CD4-positive, alpha-beta T cell treated with Interleukin-21 for 1 hour (primary cell): ENCODE measurements around the gene NBAS.

Experiments
- DNase-seq: peaks from one replicate; pipeline ENCODE4 v3.0.0-alpha.2; 2020

Gene NBAS

GRCh38 chr2:15155959-15156574 is 405.1 kb downstream of the NBAS start:
- DNase-seq: no peak

- no peak for DNase-seq
Observed at GRCh38 chr2:15154297-15154696, 406.8 kb downstream of the NBAS start.

GRCh38 chr2:15152382-15152781 is 408.8 kb downstream of the NBAS start:
- DNase-seq: no peak

DNA sequence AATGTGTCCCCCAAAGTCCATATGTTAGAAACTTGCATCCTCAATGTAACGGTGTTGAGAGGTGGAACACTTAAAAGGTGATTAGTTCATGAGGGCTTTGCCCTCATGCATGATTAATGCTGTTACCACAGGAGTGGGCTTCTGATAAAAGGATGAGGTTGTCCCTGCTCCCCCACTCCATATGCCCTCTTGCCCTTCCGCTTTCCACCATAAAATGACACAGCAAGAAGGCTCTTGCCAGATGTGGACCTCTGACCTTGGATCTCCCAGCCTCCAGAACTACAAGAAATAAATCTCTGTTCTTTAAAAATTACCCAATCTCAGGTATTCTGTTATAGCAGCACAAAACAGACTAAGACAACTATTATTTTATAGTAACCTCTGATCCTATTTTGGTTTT is 412.1 kb downstream of the NBAS start:
- no peak for DNase-seq

DNA sequence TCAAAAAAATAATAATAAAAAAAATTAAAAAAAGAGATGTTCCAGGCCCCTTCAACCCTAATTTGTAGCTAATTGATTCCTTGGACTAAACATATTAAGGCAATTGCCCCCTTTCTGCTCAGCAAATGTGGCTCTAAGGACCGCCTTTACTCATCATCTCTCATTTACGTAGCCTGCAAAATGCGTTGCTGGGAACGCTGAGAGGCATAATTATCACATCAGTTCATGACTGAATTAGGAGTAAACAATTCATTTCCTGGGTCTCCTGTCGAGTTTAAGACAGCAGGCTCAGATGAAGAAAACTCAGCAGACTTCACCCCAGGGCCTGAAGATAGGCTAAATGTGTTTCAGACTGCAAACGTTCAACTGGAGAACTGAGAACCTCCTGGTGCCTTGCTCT is 413.5 kb downstream of the NBAS start:
- no peak for DNase-seq

DNA sequence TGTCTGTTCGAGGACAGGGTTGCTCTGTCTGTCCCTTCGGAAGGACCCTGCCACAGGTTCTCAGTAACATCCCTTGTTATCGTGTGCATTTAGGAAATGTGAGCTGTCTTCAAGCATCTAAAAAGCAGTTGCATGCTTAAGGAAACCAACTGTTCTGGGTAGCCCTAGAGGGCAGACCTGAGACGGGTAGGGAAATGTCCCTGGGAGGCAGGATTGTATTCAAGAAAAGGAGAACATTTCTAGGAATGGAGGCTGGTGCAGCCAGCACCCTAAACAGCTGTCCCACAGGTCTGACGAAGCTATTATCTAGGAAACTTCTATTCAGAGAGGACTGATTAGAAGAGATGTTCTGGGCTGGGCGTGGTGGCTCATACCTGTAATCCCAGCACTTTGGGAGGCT is 414.2 kb downstream of the NBAS start:
- no peak for DNase-seq

DNA sequence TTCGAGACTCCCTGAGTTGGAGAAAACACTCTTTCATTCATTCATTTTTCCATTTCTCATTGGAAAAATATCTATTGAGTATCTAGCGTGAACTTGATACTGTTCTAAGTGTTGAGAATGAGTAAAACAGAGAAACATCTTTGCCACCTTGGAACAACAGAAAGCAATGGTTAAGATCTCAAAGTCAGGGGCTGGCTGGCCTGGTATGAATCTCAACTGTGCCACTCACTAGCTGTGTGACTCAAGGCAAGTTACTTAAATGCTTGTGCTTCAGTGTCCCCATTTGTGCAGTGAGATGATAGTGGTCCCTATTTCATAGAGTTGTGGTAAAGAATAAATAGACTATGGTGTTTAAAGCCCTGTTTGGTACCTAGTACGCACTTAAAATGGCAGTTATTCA is 415.2 kb downstream of the NBAS start:
- DNase-seq: no peak

DNA sequence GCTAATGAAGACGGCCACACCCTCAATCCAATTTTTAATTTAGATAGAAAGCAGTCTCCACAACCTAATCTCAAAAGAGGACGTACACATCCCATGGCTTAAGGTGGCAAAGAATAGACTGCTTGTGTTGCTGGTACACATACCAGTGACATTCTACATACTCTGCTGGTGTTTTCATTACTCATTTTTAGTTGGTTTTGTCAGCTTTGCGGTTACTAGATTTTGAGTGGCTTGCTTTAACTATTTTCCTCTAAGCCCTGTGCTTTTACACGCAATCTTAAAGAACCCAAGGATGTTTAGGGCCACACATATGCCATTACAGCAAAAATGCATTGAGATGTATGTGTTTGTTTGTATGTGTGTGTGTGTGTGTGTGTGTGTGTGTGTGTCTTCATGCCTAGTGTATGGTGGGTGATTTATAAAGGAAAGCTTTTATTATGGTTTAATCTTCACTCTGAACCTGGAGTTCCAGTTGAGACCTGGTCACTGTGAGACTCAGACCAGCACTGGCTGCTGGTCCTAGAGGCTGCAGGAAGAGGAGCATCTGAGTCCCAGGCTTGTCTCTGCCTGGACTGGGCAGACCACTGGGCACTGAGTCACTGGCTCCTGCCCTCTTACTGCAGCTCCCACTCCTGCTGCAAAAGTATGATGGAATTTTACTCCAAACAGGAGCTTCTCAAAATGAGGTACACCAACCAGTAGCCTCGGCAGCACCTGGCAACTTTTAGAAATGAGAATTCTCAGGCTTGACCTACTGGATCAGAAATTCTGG is 415.9 kb downstream of the NBAS start:
- DNase-seq: no peak

GRCh38 chr2:15142069-15142689 is 419.0 kb downstream of the NBAS start:
- peak; percentile 71 for DNase-seq

DNA sequence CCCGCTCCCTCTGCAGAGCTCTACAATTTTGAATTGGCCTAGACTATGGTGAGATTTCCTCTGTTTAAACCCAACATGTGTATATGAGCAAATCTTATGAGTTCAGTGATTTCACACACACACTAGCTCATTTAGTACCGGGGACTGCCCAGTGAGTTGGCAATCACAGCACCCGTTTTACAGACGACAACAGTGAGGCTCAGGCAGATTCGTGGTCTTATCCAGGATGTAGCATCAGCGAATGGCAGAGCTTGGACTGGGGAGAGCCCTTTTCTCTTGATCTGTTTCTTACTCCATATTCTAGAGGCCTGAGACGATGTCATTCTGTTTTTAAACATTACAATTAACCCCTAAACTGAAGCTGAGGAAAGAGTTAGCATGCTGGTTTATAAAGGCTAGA is 419.9 kb downstream of the NBAS start:
- DNase-seq: no peak

- no peak for DNase-seq
Observed at GRCh38 chr2:15136639-15137038, 424.5 kb downstream of the NBAS start.

- DNase-seq: no peak
Observed at GRCh38 chr2:15134957-15135356, 426.2 kb downstream of the NBAS start.

DNA sequence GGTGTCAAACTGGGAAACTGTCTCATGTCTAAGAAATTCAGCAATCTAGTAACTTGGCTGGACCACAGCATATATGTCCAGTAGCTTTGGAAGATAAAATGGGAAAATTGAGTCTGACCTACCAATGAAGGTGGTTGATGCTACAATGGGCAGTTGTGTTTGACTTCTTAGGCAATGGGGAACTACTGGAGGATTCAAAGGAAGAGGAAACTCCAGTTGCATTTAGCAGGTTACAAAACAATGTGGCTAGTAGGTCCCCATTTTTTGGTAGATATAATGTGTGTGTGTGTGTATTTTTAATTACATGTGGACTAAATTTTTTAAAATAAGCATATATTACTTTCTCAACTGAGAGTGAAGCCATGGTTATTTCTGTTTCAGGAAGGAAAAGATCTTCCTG is 427.7 kb downstream of the NBAS start:
- DNase-seq: no peak

DNA sequence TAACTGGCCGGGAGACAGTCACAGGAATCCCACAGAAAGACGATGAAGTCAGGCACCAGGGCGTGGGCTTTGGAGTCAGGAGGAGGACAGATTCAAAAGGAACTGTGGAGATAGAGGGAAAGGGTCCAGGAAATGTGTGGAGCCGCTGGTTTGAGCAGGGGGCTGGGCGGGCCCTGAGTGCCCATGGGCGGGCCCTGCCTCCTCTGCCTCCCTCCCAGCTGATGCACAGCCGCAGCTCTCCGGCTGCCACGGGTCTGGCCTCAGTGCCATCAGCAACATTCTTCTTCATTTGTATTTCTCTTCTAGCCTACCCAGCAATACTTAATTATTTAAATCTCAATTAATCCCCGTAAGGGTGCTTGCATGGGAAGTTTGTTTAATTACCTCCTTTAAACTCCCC is 432.3 kb downstream of the NBAS start:
- DNase-seq: no peak

DNA sequence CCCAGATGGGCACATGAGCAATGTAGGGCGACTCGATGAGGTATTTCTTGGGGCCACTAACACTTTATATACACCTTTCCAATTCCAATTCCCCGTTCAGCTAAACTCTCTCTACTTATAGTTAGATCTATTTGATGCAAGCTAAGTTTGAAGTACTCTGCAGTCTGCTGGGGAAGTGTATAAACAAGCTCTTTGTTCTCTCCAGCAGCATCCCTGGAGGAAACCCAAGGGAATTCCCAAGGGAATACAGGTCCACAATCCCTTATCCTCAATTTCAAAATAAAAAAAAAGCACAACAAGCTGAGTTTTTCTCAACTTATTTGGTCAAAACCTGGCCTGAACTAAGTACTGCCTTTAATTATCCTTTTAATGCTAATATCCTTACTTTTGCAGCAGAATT is 433.3 kb downstream of the NBAS start:
- DNase-seq: no peak

GRCh38 chr2:15127301-15127700 is 433.8 kb downstream of the NBAS start:
- no peak for DNase-seq

- DNase-seq: no peak
Observed at GRCh38 chr2:15126373-15126772, 434.8 kb downstream of the NBAS start.

DNA sequence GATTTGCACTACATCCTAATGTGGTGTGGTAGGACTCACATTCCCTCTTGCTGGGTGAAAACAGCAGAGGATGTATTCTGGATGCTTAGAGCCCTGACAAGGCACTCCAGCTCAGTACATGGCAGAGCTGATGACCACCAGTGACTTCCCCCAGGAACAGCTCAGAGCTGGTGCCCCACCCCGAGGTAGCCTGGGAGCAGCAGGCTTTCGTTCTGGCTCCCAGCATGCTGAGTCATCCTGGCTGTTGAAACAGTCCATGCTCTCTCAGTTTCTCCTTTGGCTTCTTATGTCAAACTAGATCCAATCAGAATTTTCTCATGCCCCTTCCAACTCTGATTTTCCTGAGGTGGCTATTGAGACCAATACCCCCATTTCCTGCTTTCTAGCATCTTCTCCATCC is 438.2 kb downstream of the NBAS start:
- DNase-seq: no peak

- DNase-seq: no peak
Observed at GRCh38 chr2:15120631-15121030, 440.5 kb downstream of the NBAS start.

DNA sequence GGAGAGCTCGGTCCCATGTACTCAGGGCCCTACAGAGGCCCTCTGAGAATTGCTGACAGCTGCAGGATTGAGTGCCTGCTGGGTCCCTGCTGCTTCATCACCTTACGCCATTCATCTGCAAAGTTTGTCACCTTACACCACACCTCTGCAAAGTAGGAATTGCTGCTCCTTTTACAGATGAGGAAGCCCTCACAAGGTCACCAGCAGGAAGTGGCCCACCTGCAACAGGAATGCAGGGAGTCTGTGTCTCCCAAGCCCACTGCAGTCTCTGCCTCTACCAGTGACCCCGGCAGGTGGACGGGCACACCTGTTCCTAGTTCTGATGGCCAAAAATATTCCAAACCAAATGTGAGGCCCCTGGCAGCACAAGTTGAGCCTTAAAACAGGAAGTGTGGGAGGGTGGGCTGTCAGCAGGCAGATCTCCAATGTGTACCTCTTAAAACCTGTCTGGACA is 441.4 kb downstream of the NBAS start:
- DNase-seq: no peak

GRCh38 chr2:15117409-15118050 is 443.6 kb downstream of the NBAS start:
- DNase-seq: no peak
